HL-60 (cell line): Measurements from ENCODE around the gene MIER1.

Source experiments
- CTCF ChIP-seq: IDR thresholded peaks from one replicate; pipeline ENCODE4 v1.5.1; 2011; ENCODE audit warnings: low read length, control low read depth, inconsistent platforms; ENCODE audit not compliant: insufficient read depth
- GABPA ChIP-seq: IDR thresholded peaks from 2 replicates; pipeline ENCODE4 v1.6.1; 2012; ENCODE audit warnings: low read depth
- POLR2AphosphoS5 ChIP-seq: IDR thresholded peaks from 2 replicates; pipeline ENCODE4 v1.6.1; 2012; ENCODE audit warnings: low read depth

- no peak for TF ChIP-seq CTCF
- TF ChIP-seq POLR2AphosphoS5: no peak
- TF ChIP-seq GABPA: no peak
Observed at GRCh38 chr1:66944330-66945274, 19.8 kb downstream of the MIER1 start.
